Panc1 (cell line): ENCODE results near the gene C9orf72. TPM values are rescaled to one million over a fixed set of nuclear protein-coding genes. Genes with fewer than 3 reads are reported as not detected.

Source experiments
- ATAC-seq: fragments of 200-7000 bp; cut with Tn5 transposase; 2 replicates; pipeline ENCODE4 v1.9.1; 2020; ENCODE audit warnings: mild to moderate bottlenecking, moderate library complexity
- BruUV-seq: library from RNA; stranded (reverse); fragments of 400-500 nt; replicated peaks from 2 replicates; lab custom pipeline; 2021; lab: Mats Ljungman, UMichigan
- CTCF ChIA-PET: fragments of 300-600 bp; sonication (Branson Sonifier 250); formaldehyde crosslinking; loops from one replicate; lab custom pipeline; 2022; ENCODE audit warnings: antibody characterized with exemption; lab: Charles Lee
- POLR2A ChIA-PET: fragments of 300-600 bp; sonication (Branson Sonifier 250); formaldehyde crosslinking; loops from one replicate; lab custom pipeline; 2022; ENCODE audit warnings: antibody characterized with exemption; lab: Charles Lee
- DNase-seq: peaks from one replicate; pipeline ENCODE4 v3.0.0-alpha.2; 2010; ENCODE audit warnings: low read depth, low spot score
- H3K27ac ChIP-seq: 2 replicates; pipeline ENCODE4 v1.5.1; 2011; ENCODE audit warnings: mild to moderate bottlenecking, low read length, inconsistent platforms
- H3K27me3 ChIP-seq: fragments of 200-500 bp; sonication (Bioruptor generic); 2 replicates; pipeline ENCODE4 v1.6.0; 2014; ENCODE audit warnings: low read length, inconsistent platforms; ENCODE audit not compliant: control insufficient read depth, insufficient read depth
- H3K36me3 ChIP-seq: fragments of 200-500 bp; sonication (Bioruptor generic); 2 replicates; pipeline ENCODE4 v1.5.1; 2014; ENCODE audit warnings: inconsistent platforms, mild to moderate bottlenecking, low read length, moderate library complexity; ENCODE audit not compliant: control insufficient read depth, insufficient read depth
- H3K4me1 ChIP-seq: 2 replicates; pipeline ENCODE4 v1.5.1; 2011; ENCODE audit warnings: inconsistent platforms, mild to moderate bottlenecking, low read length, moderate library complexity; ENCODE audit not compliant: control insufficient read depth, insufficient read depth
- H3K4me3 ChIP-seq, 2 experiments: 2 replicates each; pipeline ENCODE4 v1.5.1; 2011 to 2012; ENCODE audit warnings: low read depth in 2 of 2, low read length in 2 of 2, mild to moderate bottlenecking in 2 of 2, inconsistent platforms in 1 of 2, moderate library complexity in 1 of 2
- H3K9me3 ChIP-seq: fragments of 200-500 bp; sonication (Bioruptor generic); 2 replicates; pipeline ENCODE4 v1.5.1; 2014; ENCODE audit warnings: low read depth, mild to moderate bottlenecking, inconsistent platforms, low read length, moderate library complexity; ENCODE audit not compliant: control insufficient read depth, insufficient read depth
- POLR2AphosphoS5 ChIP-seq: IDR thresholded peaks from 2 replicates; pipeline ENCODE4 v1.6.1; 2012; ENCODE audit warnings: mild to moderate bottlenecking, low read depth, low read length, moderate library complexity
- SIN3A ChIP-seq: IDR thresholded peaks from 2 replicates; pipeline ENCODE4 v1.6.1; 2012; ENCODE audit warnings: low read depth, mild to moderate bottlenecking, low read length, moderate library complexity, borderline replicate concordance; ENCODE audit not compliant: insufficient read depth
- TCF7L2 ChIP-seq: IDR thresholded peaks from 2 replicates; pipeline ENCODE4 v1.6.1; 2011; ENCODE audit warnings: mild to moderate bottlenecking, low read depth, low read length, inconsistent platforms
- in situ Hi-C: cut with HindIII; loops from 2 replicates; pipeline ENCODE4 v1.10.0; 2016; ENCODE audit warnings: low sequenced_read_pairs, low pct_unique_long_range_greater_than_20kb
- intact Hi-C: fragments of 100-400 bp; cut with micrococcal nuclease; formaldehyde crosslinking; loops from one replicate; pipeline ENCODE4 v1.10.0; 2022; ENCODE audit not compliant: unreplicated experiment
- total RNA-seq: library from RNA; stranded (reverse); gene quantifications from one replicate; pipeline ENCODE4 v1.2.1, GENCODE V29; 2021; ENCODE audit not compliant: unreplicated experiment
- TF ChIP-seq, protein P1 (sequence below): fragments of 450-650 bp; IDR thresholded peaks from 2 replicates; pipeline ENCODE4 v1.5.1; 2017; ENCODE audit warnings: mild to moderate bottlenecking
- TF ChIP-seq, protein P2 (sequence below), 2 experiments: IDR thresholded peaks; 2 replicates each; pipeline ENCODE4 v1.6.1; 2011 to 2012; ENCODE audit warnings: low read depth in 2 of 2, control low read depth in 1 of 2, low read length in 1 of 2, mild to moderate bottlenecking in 1 of 2, moderate library complexity in 1 of 2; ENCODE audit not compliant: insufficient read depth in 1 of 2

C9orf72 gene
- total RNA-seq, 1 experiment from 2014 or later, result 3.6 TPM

DNA sequence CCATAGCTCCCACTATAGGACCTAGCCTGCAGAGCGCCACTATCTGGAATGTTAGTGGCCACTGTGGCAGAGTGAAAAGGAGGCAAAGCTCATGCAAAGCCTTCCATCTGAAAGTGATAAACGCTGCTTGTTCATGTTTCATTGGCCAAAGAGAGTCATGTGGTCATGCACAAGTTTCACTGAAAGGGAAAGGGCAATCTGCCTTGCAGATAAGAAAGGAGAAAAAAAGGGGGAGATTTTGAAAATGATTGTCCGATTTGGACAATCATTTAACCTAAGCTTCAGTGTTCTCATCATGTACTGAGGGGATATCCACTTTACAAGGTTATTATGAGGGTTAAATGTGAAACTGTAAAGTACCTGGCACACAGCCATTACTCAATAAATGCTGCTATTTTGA is 34.6 kb downstream of the C9orf72 start:
- ATAC-seq, result no peak
- POLR2A ChIA-PET, result no interaction called here
- no peak for TF ChIP-seq TCF7L2
- TF ChIP-seq, protein P1, sequence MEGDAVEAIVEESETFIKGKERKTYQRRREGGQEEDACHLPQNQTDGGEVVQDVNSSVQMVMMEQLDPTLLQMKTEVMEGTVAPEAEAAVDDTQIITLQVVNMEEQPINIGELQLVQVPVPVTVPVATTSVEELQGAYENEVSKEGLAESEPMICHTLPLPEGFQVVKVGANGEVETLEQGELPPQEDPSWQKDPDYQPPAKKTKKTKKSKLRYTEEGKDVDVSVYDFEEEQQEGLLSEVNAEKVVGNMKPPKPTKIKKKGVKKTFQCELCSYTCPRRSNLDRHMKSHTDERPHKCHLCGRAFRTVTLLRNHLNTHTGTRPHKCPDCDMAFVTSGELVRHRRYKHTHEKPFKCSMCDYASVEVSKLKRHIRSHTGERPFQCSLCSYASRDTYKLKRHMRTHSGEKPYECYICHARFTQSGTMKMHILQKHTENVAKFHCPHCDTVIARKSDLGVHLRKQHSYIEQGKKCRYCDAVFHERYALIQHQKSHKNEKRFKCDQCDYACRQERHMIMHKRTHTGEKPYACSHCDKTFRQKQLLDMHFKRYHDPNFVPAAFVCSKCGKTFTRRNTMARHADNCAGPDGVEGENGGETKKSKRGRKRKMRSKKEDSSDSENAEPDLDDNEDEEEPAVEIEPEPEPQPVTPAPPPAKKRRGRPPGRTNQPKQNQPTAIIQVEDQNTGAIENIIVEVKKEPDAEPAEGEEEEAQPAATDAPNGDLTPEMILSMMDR, result no peak
- no peak for TF ChIP-seq SIN3A
- no peak for TF ChIP-seq POLR2AphosphoS5
- TF ChIP-seq, protein P2, sequence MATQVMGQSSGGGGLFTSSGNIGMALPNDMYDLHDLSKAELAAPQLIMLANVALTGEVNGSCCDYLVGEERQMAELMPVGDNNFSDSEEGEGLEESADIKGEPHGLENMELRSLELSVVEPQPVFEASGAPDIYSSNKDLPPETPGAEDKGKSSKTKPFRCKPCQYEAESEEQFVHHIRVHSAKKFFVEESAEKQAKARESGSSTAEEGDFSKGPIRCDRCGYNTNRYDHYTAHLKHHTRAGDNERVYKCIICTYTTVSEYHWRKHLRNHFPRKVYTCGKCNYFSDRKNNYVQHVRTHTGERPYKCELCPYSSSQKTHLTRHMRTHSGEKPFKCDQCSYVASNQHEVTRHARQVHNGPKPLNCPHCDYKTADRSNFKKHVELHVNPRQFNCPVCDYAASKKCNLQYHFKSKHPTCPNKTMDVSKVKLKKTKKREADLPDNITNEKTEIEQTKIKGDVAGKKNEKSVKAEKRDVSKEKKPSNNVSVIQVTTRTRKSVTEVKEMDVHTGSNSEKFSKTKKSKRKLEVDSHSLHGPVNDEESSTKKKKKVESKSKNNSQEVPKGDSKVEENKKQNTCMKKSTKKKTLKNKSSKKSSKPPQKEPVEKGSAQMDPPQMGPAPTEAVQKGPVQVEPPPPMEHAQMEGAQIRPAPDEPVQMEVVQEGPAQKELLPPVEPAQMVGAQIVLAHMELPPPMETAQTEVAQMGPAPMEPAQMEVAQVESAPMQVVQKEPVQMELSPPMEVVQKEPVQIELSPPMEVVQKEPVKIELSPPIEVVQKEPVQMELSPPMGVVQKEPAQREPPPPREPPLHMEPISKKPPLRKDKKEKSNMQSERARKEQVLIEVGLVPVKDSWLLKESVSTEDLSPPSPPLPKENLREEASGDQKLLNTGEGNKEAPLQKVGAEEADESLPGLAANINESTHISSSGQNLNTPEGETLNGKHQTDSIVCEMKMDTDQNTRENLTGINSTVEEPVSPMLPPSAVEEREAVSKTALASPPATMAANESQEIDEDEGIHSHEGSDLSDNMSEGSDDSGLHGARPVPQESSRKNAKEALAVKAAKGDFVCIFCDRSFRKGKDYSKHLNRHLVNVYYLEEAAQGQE (IDR thresholded peaks at IDR 0.05; ENCODE audit: insufficient read depth in 1 of 2, low read depth in 2 of 2, low read length in 1 of 2), result no peak
- BruUV-seq, result no TSS peak
- Histone ChIP-seq H3K9me3 (no peaks in the 10 kb centered on the region), H3K4me1 (no peaks in the 10 kb centered on the region), H3K4me3 (no peak overlapping the region), H3K36me3 (no peaks in the 10 kb centered on the region), H3K27me3 (no peaks in the 10 kb centered on the region), H3K27ac (no peak overlapping the region)
- no peak for DNase-seq
- intact Hi-C loops, result no loop called here
- CTCF ChIA-PET, result no interaction called here
- in situ Hi-C loops, result no loop called here

DNA sequence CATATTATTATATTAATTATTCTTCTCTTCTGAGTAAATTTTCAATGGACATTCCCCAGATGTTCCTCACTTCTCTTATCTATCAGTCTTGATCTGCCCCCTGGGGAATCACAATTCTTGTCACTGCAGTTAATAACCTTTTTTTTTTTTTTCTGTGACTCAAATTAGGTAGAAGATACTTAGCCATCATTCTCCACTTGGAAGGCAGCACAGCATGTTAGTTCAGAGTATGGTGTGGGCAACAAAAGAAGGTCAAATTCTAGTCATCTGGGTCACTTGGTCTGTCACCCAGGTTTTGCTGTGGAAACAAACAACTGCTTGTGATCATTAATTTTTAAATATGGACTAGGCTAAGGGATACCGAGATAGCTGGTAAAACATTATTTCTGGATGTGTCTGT is 35.5 kb downstream of the C9orf72 start:
- no peaks in the 10 kb centered on the region for H3K36me3 ChIP-seq
- no peaks in the 10 kb centered on the region for H3K27me3 ChIP-seq
- CTCF ChIA-PET, result no interaction called here
- no peak overlapping the region for H3K27ac ChIP-seq
- H3K9me3 ChIP-seq, result no peaks in the 10 kb centered on the region
- no peak for TF ChIP-seq TCF7L2
- no peak for TF ChIP-seq POLR2AphosphoS5
- TF ChIP-seq, protein P1, result no peak
- TF ChIP-seq SIN3A, result no peak
- TF ChIP-seq, protein P2 (IDR thresholded peaks at IDR 0.05; ENCODE audit: insufficient read depth in 1 of 2, low read depth in 2 of 2, low read length in 1 of 2), result no peak
- no peak overlapping the region for H3K4me3 ChIP-seq
- ATAC-seq (no peak), DNase-seq (no peak)
- BruUV-seq, result no TSS peak
- intact Hi-C loops (no loop called here), in situ Hi-C loops (no loop called here)
- POLR2A ChIA-PET, result no interaction called here
- H3K4me1 ChIP-seq, result no peaks in the 10 kb centered on the region
